SK-N-MC (cell line): ENCODE measurements around the gene SLC35E4.

Source experiments
- EZH2 ChIP-seq: fragments of 200-600 bp; sonication (generic); IDR thresholded peaks from one replicate; pipeline ENCODE4 v1.6.1; 2017; ENCODE audit warnings: antibody characterized with exemption
- FOXP2 ChIP-seq: optimal IDR thresholded peaks from 2 replicates; pipeline ENCODE3; 2011; ENCODE audit warnings: mild to moderate bottlenecking, moderate library complexity; ENCODE audit not compliant: insufficient read depth; ENCODE audit errors: extremely low read length, control extremely low read depth
- POLR2AphosphoS5 ChIP-seq: IDR thresholded peaks from 2 replicates; pipeline ENCODE4 v1.6.1; 2012; ENCODE audit warnings: mild to moderate bottlenecking, low read depth, low read length, borderline replicate concordance

GRCh38 chr22:30602049-30602448, 33.5 kb upstream of the SLC35E4 start:
- TF ChIP-seq EZH2 (no peak), POLR2AphosphoS5 (no peak), FOXP2 (no peak)
